ENCODE measurements around the gene ADSL. TPM values are rescaled to one million over a fixed set of nuclear protein-coding genes. Genes with fewer than 3 reads are reported as not detected.

ADSL gene
- total and polyA plus RNA-seq, 4 donors: 31.1 to 49.0 (median 37.7) TPM

DNA sequence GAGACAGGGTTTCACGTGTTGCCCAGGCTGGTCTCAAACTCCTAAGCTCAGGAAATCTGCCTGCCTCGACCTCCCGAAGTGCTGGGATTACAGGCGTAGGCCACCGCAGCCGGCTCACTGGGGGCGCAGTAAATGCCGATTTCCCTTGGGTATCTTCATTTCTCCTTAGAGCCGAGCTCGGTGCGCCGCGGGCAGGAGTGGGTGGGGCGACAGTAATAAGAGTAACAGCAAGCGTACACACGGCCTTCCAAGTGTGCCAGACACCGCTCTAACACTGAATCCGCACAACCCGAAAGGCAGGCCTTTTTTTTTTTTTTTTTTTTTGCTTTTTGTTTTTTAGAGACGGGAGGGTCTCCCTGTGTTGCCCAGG, 500 bp upstream of the ADSL start:
- Histone ChIP-seq H3K4me3 (ENCODE audit: low read length in 2 of 2) (peak overlapping the region; percentile 23 to 34), H3K36me3 (ENCODE audit: control insufficient read depth in 1 of 2, insufficient read depth in 2 of 2, low read length in 1 of 2) (no peaks in the 10 kb centered on the region), H3K4me1 (ENCODE audit: control insufficient read depth in 1 of 2, insufficient read depth in 2 of 2, low read length in 2 of 2) (peaks cover 3% of the 10 kb centered on the region in 2 donors), H3K27me3 (ENCODE audit: control insufficient read depth in 1 of 2, insufficient read depth in 2 of 2, low read length in 1 of 2) (no peaks in the 10 kb centered on the region), H3K27ac (ENCODE audit: low read depth in 1 of 2, low read length in 2 of 2) (peak overlapping the region in 1 of 2 donors; percentile 35), H3K9me3 (ENCODE audit: control insufficient read depth, low read length) (no peaks in the 10 kb centered on the region)
- ATAC-seq (ENCODE audit: low FRiP score) (peak; percentile 44), DNase-seq (peak; percentile 56 to 80)
- intact Hi-C loops (cut with DNase I): loop anchor here (2.0 to 10.0 kb wide), 4 partner anchors 301 to 813 kb away; partner anchors contain the start of gene RPS19BP1 (in 2 of the 2)
- 0 to 1% methylated on average over 20 of the region's 20 CpGs for WGBS, 2 donors

DNA sequence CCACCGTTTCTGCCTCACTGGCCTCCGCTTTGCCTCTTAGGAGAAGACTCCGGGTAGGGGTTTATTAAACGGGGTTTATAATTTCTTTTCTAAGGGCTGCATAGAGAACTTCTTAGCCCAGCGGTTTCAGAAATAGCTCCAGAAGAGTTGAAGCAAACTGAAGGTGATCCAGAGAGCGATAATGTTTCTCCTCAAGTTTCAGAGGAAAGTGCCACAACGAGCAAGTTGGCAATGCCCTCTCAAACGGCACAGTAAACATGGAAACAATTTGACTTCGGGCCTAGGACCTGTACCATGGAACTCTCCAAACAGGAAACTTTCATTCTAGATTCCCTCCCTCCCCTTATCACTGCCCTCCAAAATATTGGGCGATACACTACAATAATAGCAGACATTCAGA, 1.0 kb downstream of the ADSL start:
- no peaks in the 10 kb centered on the region for H3K27me3 ChIP-seq (ENCODE audit: control insufficient read depth in 1 of 2, insufficient read depth in 2 of 2, low read length in 1 of 2)
- no peaks in the 10 kb centered on the region for H3K9me3 ChIP-seq (ENCODE audit: control insufficient read depth, low read length)
- intact Hi-C loops (cut with DNase I): loop anchor here (2.0 to 10.0 kb wide), 4 partner anchors 302 to 815 kb away; partner anchors contain the start of gene RPS19BP1 (in 2 of the 2)
- 9 to 12% methylated on average over 10 of the region's 10 CpGs for WGBS, 2 donors
- DNase-seq: no peak
- H3K4me3 ChIP-seq (ENCODE audit: low read length in 2 of 2): peak overlapping the region; percentile 34 to 42
- H3K27ac ChIP-seq (ENCODE audit: low read depth in 1 of 2, low read length in 2 of 2): peak overlapping the region in 1 of 2 donors; percentile 6
- H3K4me1 ChIP-seq (ENCODE audit: control insufficient read depth in 1 of 2, insufficient read depth in 2 of 2, low read length in 2 of 2): peaks cover 3% of the 10 kb centered on the region in 2 donors
- no peak for ATAC-seq (ENCODE audit: low FRiP score)
- no peaks in the 10 kb centered on the region for H3K36me3 ChIP-seq (ENCODE audit: control insufficient read depth in 1 of 2, insufficient read depth in 2 of 2, low read length in 1 of 2)

DNA sequence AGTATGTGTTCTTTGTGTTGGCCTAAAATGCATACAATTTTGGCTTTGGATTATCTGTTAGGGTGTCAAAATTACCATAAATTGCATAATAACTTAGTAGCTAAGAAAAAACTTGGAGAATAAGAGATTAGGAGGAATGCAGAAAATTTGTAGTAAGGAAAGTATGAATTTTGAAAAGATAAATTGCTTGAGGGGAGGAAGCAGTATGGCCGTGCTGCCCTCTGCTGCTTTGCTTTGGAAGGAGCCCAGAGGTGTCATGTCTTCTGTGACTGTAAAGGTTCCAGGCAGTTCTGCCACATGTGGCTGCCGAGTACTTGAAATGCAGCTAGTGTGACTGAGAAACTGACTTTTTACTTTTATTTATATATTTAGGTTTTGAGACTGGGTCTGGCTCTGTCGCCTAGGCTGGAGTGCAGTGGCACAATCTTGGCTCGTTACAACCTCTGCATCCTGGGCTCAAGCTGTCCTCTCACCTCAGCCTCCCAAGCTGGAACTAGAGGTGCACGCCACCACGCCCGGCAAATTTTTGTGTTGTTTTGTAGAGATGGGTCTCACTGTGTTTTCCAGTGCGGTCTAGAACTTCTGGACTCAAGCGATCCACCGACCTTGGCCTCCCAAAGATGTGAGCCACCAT, 1.8 kb downstream of the ADSL start:
- no peak for ATAC-seq (ENCODE audit: low FRiP score)
- 62 to 64% methylated on average over 10 of the region's 10 CpGs for WGBS, 2 donors
- Histone ChIP-seq H3K9me3 (ENCODE audit: control insufficient read depth, low read length) (no peaks in the 10 kb centered on the region), H3K4me3 (ENCODE audit: low read length in 2 of 2) (no peak overlapping the region), H3K27me3 (ENCODE audit: control insufficient read depth in 1 of 2, insufficient read depth in 2 of 2, low read length in 1 of 2) (no peaks in the 10 kb centered on the region), H3K27ac (ENCODE audit: low read depth in 1 of 2, low read length in 2 of 2) (no peak overlapping the region), H3K36me3 (ENCODE audit: control insufficient read depth in 1 of 2, insufficient read depth in 2 of 2, low read length in 1 of 2) (peaks cover 0 to 3% of the 10 kb centered on the region in 2 donors), H3K4me1 (ENCODE audit: control insufficient read depth in 1 of 2, insufficient read depth in 2 of 2, low read length in 2 of 2) (peaks cover 3% of the 10 kb centered on the region in 2 donors)
- DNase-seq: peak in 1 of 2 donors; percentile 62
- intact Hi-C loops (cut with DNase I): loop anchor here (5.0 to 10.0 kb wide), 3 partner anchors 303 to 816 kb away; partner anchors contain the start of gene RPS19BP1 (in 2 of the 2)

- Histone ChIP-seq H3K4me3 (ENCODE audit: low read length in 2 of 2) (no peak overlapping the region), H3K36me3 (ENCODE audit: control insufficient read depth in 1 of 2, insufficient read depth in 2 of 2, low read length in 1 of 2) (peaks cover 0 to 3% of the 10 kb centered on the region in 2 donors), H3K27ac (ENCODE audit: low read depth in 1 of 2, low read length in 2 of 2) (no peak overlapping the region), H3K27me3 (ENCODE audit: control insufficient read depth in 1 of 2, insufficient read depth in 2 of 2, low read length in 1 of 2) (no peaks in the 10 kb centered on the region), H3K9me3 (ENCODE audit: control insufficient read depth, low read length) (no peaks in the 10 kb centered on the region), H3K4me1 (ENCODE audit: control insufficient read depth in 1 of 2, insufficient read depth in 2 of 2, low read length in 2 of 2) (peaks cover 0 to under 1% of the 10 kb centered on the region in 2 donors)
- intact Hi-C loops (cut with DNase I): no loop called here
- ATAC-seq (ENCODE audit: low FRiP score) (no peak), DNase-seq (no peak)
- whole genome bisulfite sequencing, 2 donors: 72 to 75% methylated on average over 3 of the region's 3 CpGs
Measured at GRCh38 chr22:40352763-40353162, 6.5 kb downstream of the ADSL start.

DNA sequence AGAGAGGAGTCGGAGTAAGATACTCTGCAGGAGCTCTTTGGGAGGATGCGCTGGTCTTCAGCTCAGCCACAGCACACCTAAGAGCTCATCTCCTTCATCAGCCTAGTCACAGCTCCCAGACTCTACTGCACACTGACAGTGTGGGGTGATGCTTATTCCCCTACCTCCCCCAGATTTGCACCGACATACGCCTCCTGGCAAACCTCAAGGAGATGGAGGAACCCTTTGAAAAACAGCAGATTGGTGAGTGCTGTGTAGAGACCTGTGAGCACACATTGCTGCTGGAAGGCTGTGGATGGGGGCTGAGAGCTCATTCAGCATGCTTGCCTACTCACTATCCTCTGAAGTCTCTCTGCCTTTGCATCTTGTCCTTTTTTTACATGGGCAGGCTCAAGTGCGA, 14.8 kb downstream of the ADSL start:
- Histone ChIP-seq H3K4me3 (ENCODE audit: low read length in 2 of 2) (no peak overlapping the region), H3K27me3 (ENCODE audit: control insufficient read depth in 1 of 2, insufficient read depth in 2 of 2, low read length in 1 of 2) (no peaks in the 10 kb centered on the region), H3K36me3 (ENCODE audit: control insufficient read depth in 1 of 2, insufficient read depth in 2 of 2, low read length in 1 of 2) (peaks cover 4 to 22% of the 10 kb centered on the region in 2 donors), H3K9me3 (ENCODE audit: control insufficient read depth, low read length) (no peaks in the 10 kb centered on the region), H3K4me1 (ENCODE audit: control insufficient read depth in 1 of 2, insufficient read depth in 2 of 2, low read length in 2 of 2) (no peaks in the 10 kb centered on the region), H3K27ac (ENCODE audit: low read depth in 1 of 2, low read length in 2 of 2) (no peak overlapping the region)
- DNase-seq (no peak), ATAC-seq (ENCODE audit: low FRiP score) (no peak)
- 96 to 98% methylated on average over 5 of the region's 5 CpGs for WGBS, 2 donors
- intact Hi-C loops (cut with DNase I): loop anchor here in 1 of 2 donors (10.0 kb wide), 1 partner anchor 284 kb away; no protein-coding TSS in a partner anchor

DNA sequence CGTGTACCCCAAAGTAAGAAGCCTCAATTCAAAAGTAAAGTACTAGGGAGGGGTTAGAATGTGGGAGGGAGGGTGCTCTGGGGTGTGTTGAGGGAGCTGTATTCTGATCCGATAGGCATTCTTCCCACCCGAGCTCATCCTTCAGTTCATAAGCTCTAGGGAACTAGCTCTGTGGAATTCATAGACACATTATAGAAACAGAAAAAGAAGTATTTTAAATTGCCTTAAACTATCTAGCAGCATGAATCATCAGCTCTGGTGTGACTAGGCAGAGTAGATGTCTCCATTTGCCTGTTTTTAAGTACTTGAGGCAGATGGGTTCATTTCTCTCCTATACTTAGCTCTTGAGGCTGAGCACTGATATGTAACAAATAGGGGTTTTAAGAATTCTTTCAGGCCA, 16.8 kb downstream of the ADSL start:
- H3K9me3 ChIP-seq (ENCODE audit: control insufficient read depth, low read length): no peaks in the 10 kb centered on the region
- DNase-seq (no peak), ATAC-seq (ENCODE audit: low FRiP score) (no peak)
- H3K27ac ChIP-seq (ENCODE audit: low read depth in 1 of 2, low read length in 2 of 2): no peak overlapping the region
- no peaks in the 10 kb centered on the region for H3K27me3 ChIP-seq (ENCODE audit: control insufficient read depth in 1 of 2, insufficient read depth in 2 of 2, low read length in 1 of 2)
- no peaks in the 10 kb centered on the region for H3K4me1 ChIP-seq (ENCODE audit: control insufficient read depth in 1 of 2, insufficient read depth in 2 of 2, low read length in 2 of 2)
- WGBS, 2 donors: 90 to 92% methylated on average over 3 of the region's 3 CpGs
- no peak overlapping the region for H3K4me3 ChIP-seq (ENCODE audit: low read length in 2 of 2)
- intact Hi-C loops (cut with DNase I): loop anchor here in 1 of 2 donors (10.0 kb wide), 1 partner anchor 282 kb away; no protein-coding TSS in a partner anchor
- H3K36me3 ChIP-seq (ENCODE audit: control insufficient read depth in 1 of 2, insufficient read depth in 2 of 2, low read length in 1 of 2): peaks cover 4 to 25% of the 10 kb centered on the region in 2 donors

- Histone ChIP-seq H3K27ac (ENCODE audit: low read depth in 1 of 2, low read length in 2 of 2) (no peak overlapping the region), H3K4me3 (ENCODE audit: low read length in 2 of 2) (no peak overlapping the region), H3K36me3 (ENCODE audit: control insufficient read depth in 1 of 2, insufficient read depth in 2 of 2, low read length in 1 of 2) (peaks cover 4 to 20% of the 10 kb centered on the region in 2 donors), H3K27me3 (ENCODE audit: control insufficient read depth in 1 of 2, insufficient read depth in 2 of 2, low read length in 1 of 2) (no peaks in the 10 kb centered on the region), H3K4me1 (ENCODE audit: control insufficient read depth in 1 of 2, insufficient read depth in 2 of 2, low read length in 2 of 2) (no peaks in the 10 kb centered on the region), H3K9me3 (ENCODE audit: control insufficient read depth, low read length) (no peaks in the 10 kb centered on the region)
- intact Hi-C loops (cut with DNase I): loop anchor here in 1 of 2 donors (10.0 kb wide), 1 partner anchor 280 kb away; no protein-coding TSS in a partner anchor
- 89 to 90% methylated on average over 1 of the region's 1 CpG for WGBS, 2 donors
- ATAC-seq (ENCODE audit: low FRiP score): no peak
- DNase-seq: no peak
Measured at GRCh38 chr22:40364431-40364830, 18.1 kb downstream of the ADSL start.

- DNase-seq: no peak
Measured at GRCh38 chr22:40366068-40366467, 19.8 kb downstream of the ADSL start.

GRCh38 chr22:40367342-40367741, 21.0 kb downstream of the ADSL start:
- no peak overlapping the region for H3K4me3 ChIP-seq (ENCODE audit: low read length in 2 of 2)
- 79% methylated on average over 6 of the region's 6 CpGs for WGBS, 2 donors
- H3K9me3 ChIP-seq (ENCODE audit: control insufficient read depth, low read length): no peaks in the 10 kb centered on the region
- peaks cover 0 to 13% of the 10 kb centered on the region in 2 donors for H3K36me3 ChIP-seq (ENCODE audit: control insufficient read depth in 1 of 2, insufficient read depth in 2 of 2, low read length in 1 of 2)
- no peaks in the 10 kb centered on the region for H3K4me1 ChIP-seq (ENCODE audit: control insufficient read depth in 1 of 2, insufficient read depth in 2 of 2, low read length in 2 of 2)
- intact Hi-C loops (cut with DNase I): loop anchor here in 1 of 2 donors (10.0 kb wide), 1 partner anchor 277 kb away; no protein-coding TSS in a partner anchor
- DNase-seq (peak in 1 of 2 donors; percentile 13), ATAC-seq (ENCODE audit: low FRiP score) (no peak)
- no peaks in the 10 kb centered on the region for H3K27me3 ChIP-seq (ENCODE audit: control insufficient read depth in 1 of 2, insufficient read depth in 2 of 2, low read length in 1 of 2)
- no peak overlapping the region for H3K27ac ChIP-seq (ENCODE audit: low read depth in 1 of 2, low read length in 2 of 2)

More at GRCh38 chr22:40366068-40366467, 19.8 kb downstream of the ADSL start:
- no peaks in the 10 kb centered on the region for H3K4me1 ChIP-seq (ENCODE audit: control insufficient read depth in 1 of 2, insufficient read depth in 2 of 2, low read length in 2 of 2)
- intact Hi-C loops (cut with DNase I): loop anchor here in 1 of 2 donors (10.0 kb wide), 1 partner anchor 279 kb away; no protein-coding TSS in a partner anchor
- H3K27me3 ChIP-seq (ENCODE audit: control insufficient read depth in 1 of 2, insufficient read depth in 2 of 2, low read length in 1 of 2): no peaks in the 10 kb centered on the region
- H3K27ac ChIP-seq (ENCODE audit: low read depth in 1 of 2, low read length in 2 of 2): no peak overlapping the region
- peaks cover 4 to 19% of the 10 kb centered on the region in 2 donors for H3K36me3 ChIP-seq (ENCODE audit: control insufficient read depth in 1 of 2, insufficient read depth in 2 of 2, low read length in 1 of 2)
- ATAC-seq (ENCODE audit: low FRiP score): no peak
- no peak overlapping the region for H3K4me3 ChIP-seq (ENCODE audit: low read length in 2 of 2)
- H3K9me3 ChIP-seq (ENCODE audit: control insufficient read depth, low read length): no peaks in the 10 kb centered on the region
- WGBS, 2 donors: 95 to 98% methylated on average over 2 of the region's 2 CpGs

All from aorta (tissue), 5 donors.